A549 (cell line): ENCODE measurements around the gene COL26A1. TPM values are rescaled to one million over a fixed set of nuclear protein-coding genes. Genes with fewer than 3 reads are reported as not detected.
A peak's percentile ranks its signal among the peaks of the same experiment; 100 is the strongest.
"Not testable (repeated sequence)": the region's sequence is repeated elsewhere in the genome, so short reads cannot be mapped to it uniquely, and the experiment has no call there.

Source experiments
- ATAC-seq, 2 experiments: fragments of 200-7000 bp in 1 of 2; fragments of >200 bp in 1 of 2; cut with Nextera tagmentation in 1 of 2; cut with Tn5 transposase in 1 of 2; 3 replicates each; pipeline versions ENCODE4 v1.8.0 to v1.9.1; 2018 to 2020; ENCODE audit warnings: mild to moderate bottlenecking in 1 of 2, moderate library complexity in 1 of 2
- CTCF ChIA-PET: fragments of 300-600 bp; sonication (Branson Sonifier 250); formaldehyde crosslinking; extraction: SDS; loops from one replicate; lab custom pipeline; 2021; ENCODE audit warnings: antibody characterized with exemption, inconsistent platforms; lab: Yijun Ruan, JAX
- POLR2A ChIA-PET: fragments of 350-600 bp; formaldehyde crosslinking; extraction: SDS; loops from one replicate; lab custom pipeline; 2021; ENCODE audit warnings: antibody characterized with exemption, inconsistent platforms; lab: Yijun Ruan, JAX
- DNase-seq, 2 experiments: peaks; one replicate each; pipeline versions ENCODE4 v3.0.0 to v3.0.0-alpha.2; 2011 to 2016; ENCODE audit warnings: low read depth in 1 of 2, low spot score in 1 of 2
- FAIRE-seq: peaks from 2 replicates; lab custom pipeline; 2011; peaks lifted over from hg19 to GRCh38; lab: Jason Lieb, UNC
- H3K27ac ChIP-seq, 2 experiments: fragments of >200 bp; sonication (Bioruptor Twin); formaldehyde crosslinking; 3 replicates each; pipeline ENCODE4 v1.5.1; 2016 to 2017
- H3K4me1 ChIP-seq: fragments of >200 bp; sonication (Bioruptor Twin); formaldehyde crosslinking; 3 replicates; pipeline ENCODE4 v1.6.1; 2016
- H3K4me2 ChIP-seq: fragments of >200 bp; sonication (Bioruptor Twin); formaldehyde crosslinking; 3 replicates; pipeline ENCODE4 v1.6.1; 2016
- H3K4me3 ChIP-seq: fragments of >200 bp; sonication (Bioruptor Twin); formaldehyde crosslinking; 3 replicates; pipeline ENCODE4 v1.5.1; 2016
- H3K9me3 ChIP-seq: fragments of >200 bp; sonication (Bioruptor Twin); formaldehyde crosslinking; 3 replicates; pipeline ENCODE4 v1.6.1; 2016
- CBX8 ChIP-seq: fragments of 200-600 bp; sonication (generic); IDR thresholded peaks from 2 replicates; pipeline ENCODE4 v1.6.1; 2016
- EHMT2 ChIP-seq: fragments of 200-600 bp; sonication (generic); IDR thresholded peaks from 2 replicates; pipeline ENCODE4 v1.6.1; 2016; ENCODE audit warnings: antibody characterized with exemption, low read depth, mild to moderate bottlenecking, moderate library complexity
- FOSB ChIP-seq: fragments of 250-450 bp; sonication (Bioruptor Pico); IDR thresholded peaks from 2 replicates; pipeline ENCODE4 v1.5.0; 2020; ENCODE audit warnings: mild to moderate bottlenecking, moderate library complexity
- FOXS1 ChIP-seq: fragments of 250-450 bp; sonication (Bioruptor Pico); IDR thresholded peaks from 2 replicates; pipeline ENCODE4 v1.5.0; 2020; ENCODE audit warnings: mild to moderate bottlenecking, moderate library complexity
- JUN ChIP-seq, 2 experiments: fragments of >200 bp; sonication (Bioruptor Twin); formaldehyde crosslinking; IDR thresholded peaks; 2 replicates in 1 of 2; 3 replicates in 1 of 2; pipeline ENCODE4 v1.6.1; 2016 to 2017
- MAZ ChIP-seq: fragments of 150-350 bp; IDR thresholded peaks from 2 replicates; pipeline ENCODE4 v1.6.1; 2014; ENCODE audit warnings: antibody characterized with exemption, low read depth, low read length, borderline replicate concordance
- NFE2L2 ChIP-seq: fragments of 150-350 bp; conservative IDR thresholded peaks from 2 replicates; pipeline ENCODE4 v1.6.1; 2014; ENCODE audit warnings: low read length
- NPAS2 ChIP-seq: fragments of 250-450 bp; sonication (Bioruptor Pico); IDR thresholded peaks from 2 replicates; pipeline ENCODE4 v1.8.0; 2022; ENCODE audit warnings: mild to moderate bottlenecking, moderate library complexity, borderline replicate concordance
- NR3C1 ChIP-seq: fragments of >200 bp; sonication (Bioruptor Twin); formaldehyde crosslinking; IDR thresholded peaks from 3 replicates; pipeline ENCODE4 v1.6.1; 2017
- RAD21 ChIP-seq, 2 experiments: fragments of >200 bp in 1 of 2; sonication (Bioruptor Twin) in 1 of 2; formaldehyde crosslinking in 1 of 2; IDR thresholded peaks in 1 of 2; conservative IDR thresholded peaks in 1 of 2; 2 replicates in 1 of 2; 3 replicates in 1 of 2; pipeline ENCODE4 v1.6.1; 2012 to 2018; ENCODE audit warnings: inconsistent platforms in 1 of 2
- RARB ChIP-seq: fragments of 250-450 bp; sonication (Bioruptor Pico); IDR thresholded peaks from 2 replicates; pipeline ENCODE4 v1.8.0; 2021; ENCODE audit warnings: mild to moderate bottlenecking, moderate library complexity
- RFX5 ChIP-seq: fragments of 450-650 bp; IDR thresholded peaks from 2 replicates; pipeline ENCODE4 v1.7.1; 2014; ENCODE audit warnings: antibody characterized with exemption, mild to moderate bottlenecking, moderate library complexity
- SMC3 ChIP-seq: fragments of >200 bp; sonication (Bioruptor Twin); formaldehyde crosslinking; IDR thresholded peaks from 3 replicates; pipeline ENCODE4 v1.6.1; 2018; ENCODE audit warnings: inconsistent platforms
- TFCP2L1 ChIP-seq: fragments of 250-450 bp; sonication (Bioruptor Pico); IDR thresholded peaks from 2 replicates; pipeline ENCODE4 v1.5.0; 2021; ENCODE audit warnings: mild to moderate bottlenecking
- TP53 ChIP-seq: fragments of 250-450 bp; sonication (Bioruptor Pico); IDR thresholded peaks from 2 replicates; pipeline ENCODE4 v1.5.0; 2021; ENCODE audit warnings: mild to moderate bottlenecking, moderate library complexity
- ZC3H11A ChIP-seq: fragments of 450-650 bp; IDR thresholded peaks from 2 replicates; pipeline ENCODE4 v1.6.1; 2014; ENCODE audit warnings: antibody characterized with exemption, mild to moderate bottlenecking
- WGBS: methylation state at CpG from one replicate; pipeline ENCODE4 v1.1.6; 2017; ENCODE audit errors: missing lambda C conversion rate; 5-methylcytosine and 5-hydroxymethylcytosine counted together
- polyA plus RNA-seq, 4 experiments: library from polyadenylated mRNA; depleted of rRNA in 3 of 4; stranded (reverse); fragments of >200 nt; fragmentation: RNase III in 1 of 4; extraction: RNeasy Plus Mini Kit Qiagen cat#74134 plus additional on column Dnase treatment in 1 of 4; gene quantifications; 2 replicates in 3 of 4; 3 replicates in 1 of 4; pipeline ENCODE4 v1.2.3, GENCODE V29; 2011 to 2017
- TF ChIP-seq, protein P1 (sequence below): fragments of 150-350 bp; IDR thresholded peaks from 2 replicates; pipeline ENCODE4 v1.6.1; 2014; ENCODE audit warnings: low read depth, mild to moderate bottlenecking, low read length
- TF ChIP-seq, protein P2 (sequence below): fragments of 250-450 bp; sonication (Bioruptor Pico); IDR thresholded peaks from 2 replicates; pipeline ENCODE4 v1.5.0; 2020; ENCODE audit warnings: low read depth, mild to moderate bottlenecking, moderate library complexity
- TF ChIP-seq, protein P3 (sequence below): fragments of 250-450 bp; sonication (Bioruptor Pico); IDR thresholded peaks from 2 replicates; pipeline ENCODE4 v1.5.0; 2021; ENCODE audit warnings: mild to moderate bottlenecking, moderate library complexity, borderline replicate concordance
- TF ChIP-seq, protein P4 (sequence below): IDR thresholded peaks from 2 replicates; pipeline ENCODE4 v1.6.1; 2012; ENCODE audit warnings: low read depth, borderline replicate concordance
- TF ChIP-seq, protein P5 (sequence below): fragments of 450-650 bp; IDR thresholded peaks from 2 replicates; pipeline ENCODE4 v1.6.1; 2014; ENCODE audit warnings: antibody characterized with exemption
- TF ChIP-seq, protein P6 (sequence below): fragments of >200 bp; sonication (Bioruptor Twin); formaldehyde crosslinking; IDR thresholded peaks from 3 replicates; pipeline ENCODE4 v1.6.1; 2016

COL26A1 gene
- polyA plus RNA-seq, 2 of the 4 experiments (the other 2 are of a cell fraction) = 0.52 to 1.4 TPM

DNA sequence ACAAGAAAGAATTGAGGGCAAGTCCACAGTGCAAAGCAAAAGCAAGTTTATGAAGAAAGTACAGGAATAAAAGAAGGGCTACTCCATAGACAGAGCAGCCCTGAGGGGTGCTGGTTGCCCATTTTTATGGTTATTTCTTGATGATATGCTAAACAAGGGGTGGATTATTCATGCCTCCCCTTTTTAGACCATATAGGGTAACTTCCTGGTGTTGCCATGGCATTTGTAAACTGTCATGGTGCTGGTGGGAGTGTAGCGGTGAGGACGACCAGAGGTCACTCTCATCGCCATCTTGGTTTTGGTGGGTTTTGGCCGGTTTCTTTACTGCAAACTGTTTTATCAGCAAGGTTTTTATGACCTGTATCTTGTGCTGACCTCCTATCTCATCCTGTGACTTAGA lies 128.8 kb downstream of the COL26A1 start:
- FAIRE-seq, POLR2A ChIA-PET, H3K4me3 ChIP-seq, ATAC-seq, H3K9me3 ChIP-seq, H3K27ac ChIP-seq, H3K4me2 ChIP-seq, H3K4me1 ChIP-seq, DNase-seq: not testable (repeated sequence)
- WGBS = 70% methylated on average over 4 of the region's 4 CpGs
- CTCF ChIA-PET = interaction anchor here (1.1 to 1.4 kb wide), 2 partner anchors 14 to 51 kb away, joined by 3 read pairs; no protein-coding TSS in a partner anchor

DNA sequence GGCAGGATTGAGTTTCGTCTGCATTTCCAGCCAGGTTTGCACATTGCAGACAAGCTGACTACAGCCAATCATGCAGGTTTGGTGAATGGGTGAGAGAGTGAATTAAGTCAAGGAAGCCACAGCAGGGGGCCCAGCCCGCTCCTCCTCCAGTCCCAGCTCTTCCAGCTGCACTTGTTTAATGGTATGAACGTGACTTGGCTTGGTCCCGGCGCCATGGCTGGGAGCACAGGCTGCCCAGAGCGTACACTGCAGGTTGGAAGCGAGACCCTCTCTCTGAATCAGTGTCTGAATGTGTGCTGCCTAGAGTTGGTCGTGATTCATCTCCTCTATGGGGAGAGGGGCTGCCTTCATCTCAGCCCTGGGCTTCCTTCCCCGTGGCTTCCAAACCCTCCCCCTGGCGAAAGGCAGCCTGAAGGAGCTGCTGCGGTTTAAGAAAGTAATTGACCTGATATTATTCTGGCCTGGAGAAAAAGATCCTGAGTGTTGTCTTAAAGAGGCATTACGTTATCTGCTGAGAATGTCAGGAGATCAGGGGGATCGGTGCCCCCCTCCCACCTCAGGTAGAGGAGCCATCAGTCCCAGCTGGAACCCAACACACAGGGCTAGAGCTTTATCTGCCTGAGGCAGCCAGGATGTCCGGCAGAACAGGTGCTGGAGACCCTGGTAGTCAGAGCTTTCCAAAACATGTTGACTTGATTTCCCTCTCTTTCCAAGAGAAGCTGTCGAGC lies 132.1 kb downstream of the COL26A1 start:
- TF ChIP-seq, protein P1, sequence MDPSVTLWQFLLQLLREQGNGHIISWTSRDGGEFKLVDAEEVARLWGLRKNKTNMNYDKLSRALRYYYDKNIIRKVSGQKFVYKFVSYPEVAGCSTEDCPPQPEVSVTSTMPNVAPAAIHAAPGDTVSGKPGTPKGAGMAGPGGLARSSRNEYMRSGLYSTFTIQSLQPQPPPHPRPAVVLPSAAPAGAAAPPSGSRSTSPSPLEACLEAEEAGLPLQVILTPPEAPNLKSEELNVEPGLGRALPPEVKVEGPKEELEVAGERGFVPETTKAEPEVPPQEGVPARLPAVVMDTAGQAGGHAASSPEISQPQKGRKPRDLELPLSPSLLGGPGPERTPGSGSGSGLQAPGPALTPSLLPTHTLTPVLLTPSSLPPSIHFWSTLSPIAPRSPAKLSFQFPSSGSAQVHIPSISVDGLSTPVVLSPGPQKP = no peak
- no peak for TF ChIP-seq EHMT2
- no peak for TF ChIP-seq MAZ
- TF ChIP-seq, protein P2, sequence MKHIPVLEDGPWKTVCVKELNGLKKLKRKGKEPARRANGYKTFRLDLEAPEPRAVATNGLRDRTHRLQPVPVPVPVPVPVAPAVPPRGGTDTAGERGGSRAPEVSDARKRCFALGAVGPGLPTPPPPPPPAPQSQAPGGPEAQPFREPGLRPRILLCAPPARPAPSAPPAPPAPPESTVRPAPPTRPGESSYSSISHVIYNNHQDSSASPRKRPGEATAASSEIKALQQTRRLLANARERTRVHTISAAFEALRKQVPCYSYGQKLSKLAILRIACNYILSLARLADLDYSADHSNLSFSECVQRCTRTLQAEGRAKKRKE = no peak
- TF ChIP-seq CBX8 = no peak
- no peak for TF ChIP-seq FOSB
- TF ChIP-seq NPAS2 (CRISPR knock-in tag) = no peak
- no peak for TF ChIP-seq JUN (IDR thresholded peaks at IDR 0.05)
- TF ChIP-seq ZC3H11A = no peak
- TF ChIP-seq, protein P3, sequence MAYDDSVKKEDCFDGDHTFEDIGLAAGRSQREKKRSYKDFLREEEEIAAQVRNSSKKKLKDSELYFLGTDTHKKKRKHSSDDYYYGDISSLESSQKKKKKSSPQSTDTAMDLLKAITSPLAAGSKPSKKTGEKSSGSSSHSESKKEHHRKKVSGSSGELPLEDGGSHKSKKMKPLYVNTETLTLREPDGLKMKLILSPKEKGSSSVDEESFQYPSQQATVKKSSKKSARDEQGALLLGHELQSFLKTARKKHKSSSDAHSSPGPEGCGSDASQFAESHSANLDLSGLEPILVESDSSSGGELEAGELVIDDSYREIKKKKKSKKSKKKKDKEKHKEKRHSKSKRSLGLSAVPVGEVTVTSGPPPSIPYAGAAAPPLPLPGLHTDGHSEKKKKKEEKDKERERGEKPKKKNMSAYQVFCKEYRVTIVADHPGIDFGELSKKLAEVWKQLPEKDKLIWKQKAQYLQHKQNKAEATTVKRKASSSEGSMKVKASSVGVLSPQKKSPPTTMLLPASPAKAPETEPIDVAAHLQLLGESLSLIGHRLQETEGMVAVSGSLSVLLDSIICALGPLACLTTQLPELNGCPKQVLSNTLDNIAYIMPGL (CRISPR knock-in tag) = no peak
- TF ChIP-seq NFE2L2 = no peak
- TF ChIP-seq, protein P4, sequence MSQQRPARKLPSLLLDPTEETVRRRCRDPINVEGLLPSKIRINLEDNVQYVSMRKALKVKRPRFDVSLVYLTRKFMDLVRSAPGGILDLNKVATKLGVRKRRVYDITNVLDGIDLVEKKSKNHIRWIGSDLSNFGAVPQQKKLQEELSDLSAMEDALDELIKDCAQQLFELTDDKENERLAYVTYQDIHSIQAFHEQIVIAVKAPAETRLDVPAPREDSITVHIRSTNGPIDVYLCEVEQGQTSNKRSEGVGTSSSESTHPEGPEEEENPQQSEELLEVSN = no peak
- FAIRE-seq (no peak), DNase-seq (no peak), ATAC-seq (peak in 1 of 2 experiments; percentile 30; a peak in 2 of 6 replicates)
- Histone ChIP-seq H3K4me1 (no peaks in the 10 kb centered on the region), H3K27ac (no peak overlapping the region), H3K4me2 (no peak overlapping the region), H3K9me3 (no peaks in the 10 kb centered on the region), H3K4me3 (no peak overlapping the region)
- ChIA-PET CTCF (interaction anchor here (0.6 to 4.0 kb wide), 6 partner anchors 11 to 130 kb away, joined by 3 to 36 read pairs (median 4); no protein-coding TSS in a partner anchor), POLR2A (no interaction called here)
- WGBS = 42% methylated on average over 15 of the region's 15 CpGs

DNA sequence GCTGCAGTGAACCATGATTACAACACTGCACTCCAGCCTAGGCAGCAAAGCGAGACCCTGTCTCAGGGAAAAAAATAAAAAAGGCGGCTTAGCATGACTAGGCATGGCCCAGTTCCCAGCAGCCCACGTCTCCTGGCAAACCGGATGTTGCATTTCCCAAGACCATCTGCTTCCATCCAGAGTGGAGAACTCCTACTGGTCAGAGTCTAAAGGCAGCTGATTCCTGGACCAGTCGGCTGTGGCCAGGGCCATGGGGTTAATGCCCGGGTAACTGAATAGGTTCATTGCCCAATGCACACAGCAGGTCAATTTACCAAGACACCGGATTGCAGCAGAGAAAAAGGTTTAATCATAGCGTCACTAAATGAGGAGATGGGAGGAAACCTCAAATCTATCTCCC lies 133.3 kb downstream of the COL26A1 start:
- Histone ChIP-seq H3K9me3 (no peaks in the 10 kb centered on the region), H3K4me2 (no peak overlapping the region), H3K4me3 (no peak overlapping the region), H3K4me1 (no peaks in the 10 kb centered on the region), H3K27ac (no peak overlapping the region)
- ChIA-PET POLR2A (no interaction called here), CTCF (interaction anchor here (1.0 to 1.6 kb wide), 3 partner anchors 12 to 85 kb away, joined by 3 to 4 read pairs (median 3); no protein-coding TSS in a partner anchor)
- TF ChIP-seq TP53 (CRISPR knock-in tag) (no peak), FOXS1 (CRISPR knock-in tag) (no peak), RARB (CRISPR knock-in tag) (no peak), SMC3 (no peak), NPAS2 (CRISPR knock-in tag) (no peak), NFE2L2 (no peak), NR3C1 (no peak), RAD21 (conservative IDR thresholded peaks at IDR 0.05 in 1 of 2, IDR thresholded peaks at IDR 0.05 in 1 of 2) (no peak), TFCP2L1 (CRISPR knock-in tag) (no peak), RFX5 (no peak)
- TF ChIP-seq, protein P2 = no peak
- TF ChIP-seq, protein P5, sequence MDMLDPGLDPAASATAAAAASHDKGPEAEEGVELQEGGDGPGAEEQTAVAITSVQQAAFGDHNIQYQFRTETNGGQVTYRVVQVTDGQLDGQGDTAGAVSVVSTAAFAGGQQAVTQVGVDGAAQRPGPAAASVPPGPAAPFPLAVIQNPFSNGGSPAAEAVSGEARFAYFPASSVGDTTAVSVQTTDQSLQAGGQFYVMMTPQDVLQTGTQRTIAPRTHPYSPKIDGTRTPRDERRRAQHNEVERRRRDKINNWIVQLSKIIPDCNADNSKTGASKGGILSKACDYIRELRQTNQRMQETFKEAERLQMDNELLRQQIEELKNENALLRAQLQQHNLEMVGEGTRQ = no peak
- TF ChIP-seq, protein P6, sequence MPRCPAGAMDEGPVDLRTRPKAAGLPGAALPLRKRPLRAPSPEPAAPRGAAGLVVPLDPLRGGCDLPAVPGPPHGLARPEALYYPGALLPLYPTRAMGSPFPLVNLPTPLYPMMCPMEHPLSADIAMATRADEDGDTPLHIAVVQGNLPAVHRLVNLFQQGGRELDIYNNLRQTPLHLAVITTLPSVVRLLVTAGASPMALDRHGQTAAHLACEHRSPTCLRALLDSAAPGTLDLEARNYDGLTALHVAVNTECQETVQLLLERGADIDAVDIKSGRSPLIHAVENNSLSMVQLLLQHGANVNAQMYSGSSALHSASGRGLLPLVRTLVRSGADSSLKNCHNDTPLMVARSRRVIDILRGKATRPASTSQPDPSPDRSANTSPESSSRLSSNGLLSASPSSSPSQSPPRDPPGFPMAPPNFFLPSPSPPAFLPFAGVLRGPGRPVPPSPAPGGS = no peak
- FAIRE-seq (no peak), ATAC-seq (no peak), DNase-seq (no peak)
- WGBS = 76% methylated on average over 8 of the region's 8 CpGs
